NCI-H1436 treated with DMSO at 0.1 percent for 48 hours (cell line): ENCODE measurements around the gene ASB16.

Source experiments
- DNase-seq: peaks from one replicate; lab custom pipeline; 2025; lab: John Stamatoyannopoulos, UW

ASB16 gene

GRCh38 chr17:44188576-44189403 is 18.3 kb downstream of the ASB16 start:
- DNase-seq: no peak

DNA sequence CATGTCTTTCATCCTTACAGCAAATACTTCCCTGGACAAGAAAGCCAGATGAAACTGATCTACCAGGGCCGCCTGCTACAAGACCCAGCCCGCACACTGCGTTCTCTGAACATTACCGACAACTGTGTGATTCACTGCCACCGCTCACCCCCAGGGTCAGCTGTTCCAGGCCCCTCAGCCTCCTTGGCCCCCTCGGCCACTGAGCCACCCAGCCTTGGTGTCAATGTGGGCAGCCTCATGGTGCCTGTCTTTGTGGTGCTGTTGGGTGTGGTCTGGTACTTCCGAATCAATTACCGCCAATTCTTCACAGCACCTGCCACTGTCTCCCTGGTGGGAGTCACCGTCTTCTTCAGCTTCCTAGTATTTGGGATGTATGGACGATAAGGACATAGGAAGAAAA is 20.0 kb downstream of the ASB16 start:
- no peak for DNase-seq

DNA sequence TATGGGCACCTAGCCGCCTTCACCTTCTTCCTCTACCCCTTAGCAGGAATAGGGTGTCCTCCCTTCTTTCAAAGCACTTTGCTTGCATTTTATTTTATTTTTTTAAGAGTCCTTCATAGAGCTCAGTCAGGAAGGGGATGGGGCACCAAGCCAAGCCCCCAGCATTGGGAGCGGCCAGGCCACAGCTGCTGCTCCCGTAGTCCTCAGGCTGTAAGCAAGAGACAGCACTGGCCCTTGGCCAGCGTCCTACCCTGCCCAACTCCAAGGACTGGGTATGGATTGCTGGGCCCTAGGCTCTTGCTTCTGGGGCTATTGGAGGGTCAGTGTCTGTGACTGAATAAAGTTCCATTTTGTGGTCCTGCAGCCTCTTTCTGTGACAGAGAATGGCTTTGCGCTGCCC is 20.9 kb downstream of the ASB16 start:
- no peak for DNase-seq

- DNase-seq: no peak
These were observed 21.5 kb downstream of the ASB16 start for GRCh38 chr17:44191941-44192496.

DNA sequence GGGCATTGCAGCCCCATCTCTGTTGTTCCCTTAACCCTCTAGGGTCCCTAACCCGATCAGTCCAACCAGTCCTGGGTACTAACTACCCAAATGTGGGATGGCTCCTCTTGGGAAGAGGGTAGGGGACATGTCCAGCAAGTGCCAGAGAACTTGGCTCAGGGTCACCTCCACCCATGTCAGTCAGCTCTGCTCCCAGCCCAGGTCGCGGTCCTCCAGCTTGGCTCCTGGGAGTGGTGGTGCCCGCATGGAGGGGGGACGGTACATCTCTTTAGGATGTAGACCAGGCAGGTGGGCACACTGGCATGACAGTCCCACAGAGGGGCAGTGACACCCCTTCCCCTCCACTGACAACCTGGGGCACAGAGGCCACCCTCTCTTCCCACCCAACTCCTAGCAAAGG is 22.2 kb downstream of the ASB16 start:
- DNase-seq: no peak

GRCh38 chr17:44193326-44194084 is 23.0 kb downstream of the ASB16 start:
- no peak for DNase-seq

DNA sequence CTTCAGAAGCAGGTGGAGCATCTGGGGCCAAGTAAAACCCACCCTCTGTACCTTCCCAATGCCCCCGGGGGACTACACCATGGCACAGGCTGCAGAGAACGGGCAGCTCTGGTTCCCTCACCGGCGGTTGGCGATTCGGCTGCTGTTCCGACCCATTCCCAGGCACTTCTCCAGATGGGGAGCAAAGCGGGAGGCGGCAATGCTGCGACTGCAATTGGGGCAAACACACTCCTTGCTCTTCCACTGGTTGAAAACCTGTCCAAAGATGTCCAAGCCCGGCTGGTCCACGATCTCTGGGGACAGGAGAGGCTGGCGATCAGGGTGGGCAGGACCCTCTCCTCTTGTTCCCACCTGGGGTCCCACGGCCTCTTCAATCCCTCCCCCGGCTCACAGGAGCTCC is 26.6 kb downstream of the ASB16 start:
- DNase-seq: no peak

DNA sequence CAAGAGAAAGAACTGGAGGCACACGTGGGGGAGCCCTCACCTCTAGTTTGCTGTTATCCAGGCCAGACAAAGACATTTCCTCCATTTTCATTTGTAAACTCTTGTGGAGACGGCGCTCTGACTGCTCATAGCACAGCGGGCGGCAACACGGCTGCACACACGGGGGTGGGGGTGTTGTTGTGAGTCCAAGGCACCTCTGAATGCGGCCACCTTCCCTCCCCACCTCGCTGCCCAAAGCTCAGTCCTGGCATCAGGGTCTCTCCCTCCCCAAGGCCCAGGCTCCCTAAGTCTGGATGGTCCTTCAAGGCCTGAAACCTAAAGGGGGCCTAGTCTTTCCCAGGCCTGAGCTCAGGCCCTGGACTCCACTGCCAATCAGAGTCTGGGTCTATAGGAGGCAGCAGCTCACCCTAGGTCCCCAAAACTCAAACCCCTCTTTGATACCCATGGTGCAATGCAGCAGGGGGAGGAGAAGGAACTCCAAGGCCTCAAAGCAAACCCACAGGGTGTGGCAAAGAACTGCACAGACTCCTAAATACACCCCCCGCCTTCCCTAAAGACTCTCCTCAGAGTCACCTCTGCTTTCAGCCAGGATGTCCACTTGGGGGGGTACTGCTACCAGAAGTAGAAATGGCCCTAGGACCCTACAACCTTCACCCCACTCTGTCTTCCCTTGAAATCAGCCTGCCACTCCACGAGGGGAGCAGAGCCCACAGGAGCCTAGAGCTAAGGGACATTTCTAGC is 27.6 kb downstream of the ASB16 start:
- DNase-seq: no peak

- DNase-seq: no peak
These were observed 28.4 kb downstream of the ASB16 start for GRCh38 chr17:44198721-44199552.

- DNase-seq: peak; percentile 88
These were observed 29.3 kb downstream of the ASB16 start, which contains the start of gene ATXN7L3 for GRCh38 chr17:44199553-44200477. ATXN7L3 (minus strand) TSS chr17:44199884; CDS start chr17:44198070, 1,814 bp downstream.

DNA sequence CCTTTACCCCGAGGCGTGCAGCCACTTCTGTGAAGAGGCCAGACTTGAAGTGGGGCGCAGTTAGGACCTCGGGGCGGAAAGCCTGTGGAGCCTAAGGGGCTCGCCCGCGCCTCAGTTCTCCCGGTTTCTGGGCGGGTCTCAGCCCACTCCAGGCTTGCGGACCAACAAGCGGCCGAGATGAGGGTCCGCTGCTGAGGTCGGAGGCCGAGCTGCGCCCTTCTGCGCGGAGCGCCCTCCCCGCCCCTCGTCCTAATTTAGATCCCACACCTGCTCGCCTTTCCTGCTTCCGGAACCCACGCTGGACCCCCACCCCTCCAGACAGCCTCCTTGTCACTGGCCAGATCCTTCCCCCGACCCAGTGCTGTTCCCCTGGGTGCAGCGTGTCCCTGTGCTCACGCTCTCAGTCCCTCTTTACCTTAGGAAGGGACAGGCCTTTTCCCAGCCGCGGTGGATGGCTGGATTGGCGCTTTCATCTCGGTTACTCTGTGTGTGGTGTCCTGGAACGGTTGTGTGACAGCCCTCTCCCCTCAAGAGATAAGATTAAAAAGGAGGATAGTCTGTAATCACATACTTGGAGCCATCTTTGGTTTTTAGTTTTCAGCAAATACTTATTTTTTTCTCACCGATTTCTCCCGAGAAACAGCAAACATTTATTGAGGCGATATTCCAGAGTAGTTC is 30.1 kb downstream of the ASB16 start:
- no peak for DNase-seq

GRCh38 chr17:44202756-44203155 is 32.3 kb downstream of the ASB16 start:
- no peak for DNase-seq

DNA sequence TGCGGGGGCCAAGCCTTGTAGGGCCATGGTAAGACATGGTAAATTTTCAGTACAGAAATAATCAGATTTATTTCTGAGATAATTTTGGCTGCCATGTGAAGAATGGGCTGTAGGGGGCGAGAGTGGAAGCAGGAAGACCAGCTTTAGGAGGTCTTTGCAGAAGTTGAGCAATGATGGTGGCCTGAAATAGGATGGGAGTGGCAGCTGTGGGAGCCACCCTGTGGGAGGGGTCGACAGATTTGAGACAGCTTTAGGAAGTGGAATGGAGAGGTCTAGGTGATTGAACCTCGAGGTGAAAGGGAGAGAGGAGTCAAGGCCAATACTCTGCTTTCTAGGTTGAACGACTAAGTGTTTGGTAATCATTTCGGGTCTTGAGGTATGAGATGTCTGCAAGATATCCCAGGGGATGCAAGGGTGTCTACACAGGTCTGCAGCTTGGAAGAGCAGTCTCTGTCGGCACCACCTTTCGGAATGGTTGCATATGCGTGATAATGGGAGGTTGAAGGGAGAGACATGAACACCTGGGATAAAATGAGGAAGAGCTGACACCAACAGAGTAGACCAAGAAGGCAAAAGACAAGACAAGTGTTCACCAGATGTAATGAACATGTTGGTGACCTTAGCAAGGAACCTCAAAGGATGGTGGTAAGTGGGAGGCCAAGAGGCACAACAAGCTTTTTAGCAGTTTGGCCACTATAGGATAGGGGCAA is 33.4 kb downstream of the ASB16 start:
- DNase-seq: no peak

DNA sequence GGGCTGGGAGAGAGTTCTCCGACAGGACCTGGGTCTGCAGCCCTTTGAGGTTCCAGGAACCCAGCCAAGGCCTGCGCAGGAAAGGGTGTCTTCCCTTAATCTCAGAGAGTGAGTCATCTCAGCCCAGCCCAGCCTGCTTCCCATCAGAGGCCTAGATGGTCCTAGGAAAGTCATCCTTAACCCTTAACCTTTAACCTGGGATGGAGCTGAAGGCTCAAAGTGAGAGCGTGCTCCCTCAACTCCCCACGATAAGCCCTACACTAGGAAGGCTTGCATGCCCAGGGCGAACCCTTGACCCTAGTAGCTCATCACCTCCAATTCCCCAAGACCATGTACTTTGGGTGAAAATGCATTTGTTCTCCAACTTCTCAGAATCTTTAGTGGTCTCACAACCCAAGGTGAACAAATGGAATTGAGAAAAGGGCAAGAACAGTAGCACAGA is 34.0 kb downstream of the ASB16 start:
- DNase-seq: no peak

GRCh38 chr17:44205962-44206824 is 35.7 kb downstream of the ASB16 start:
- no peak for DNase-seq

DNA sequence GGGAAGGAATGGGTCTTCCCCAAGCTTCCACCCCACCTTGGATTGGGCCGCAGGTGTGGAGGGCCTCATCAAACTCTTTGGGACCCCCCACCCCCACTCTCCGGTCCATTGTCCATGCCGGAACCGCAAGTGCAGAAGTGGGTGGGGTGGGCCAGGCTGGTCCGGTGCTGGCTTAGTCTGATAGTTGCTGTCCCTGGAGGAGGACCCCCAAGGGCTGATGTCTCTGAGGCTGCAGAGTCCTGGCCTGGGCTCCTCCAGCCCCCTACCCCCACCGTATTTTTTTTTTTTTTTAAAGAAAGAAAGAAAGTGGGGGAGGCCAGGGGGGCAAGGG is 36.3 kb downstream of the ASB16 start:
- no peak for DNase-seq

DNA sequence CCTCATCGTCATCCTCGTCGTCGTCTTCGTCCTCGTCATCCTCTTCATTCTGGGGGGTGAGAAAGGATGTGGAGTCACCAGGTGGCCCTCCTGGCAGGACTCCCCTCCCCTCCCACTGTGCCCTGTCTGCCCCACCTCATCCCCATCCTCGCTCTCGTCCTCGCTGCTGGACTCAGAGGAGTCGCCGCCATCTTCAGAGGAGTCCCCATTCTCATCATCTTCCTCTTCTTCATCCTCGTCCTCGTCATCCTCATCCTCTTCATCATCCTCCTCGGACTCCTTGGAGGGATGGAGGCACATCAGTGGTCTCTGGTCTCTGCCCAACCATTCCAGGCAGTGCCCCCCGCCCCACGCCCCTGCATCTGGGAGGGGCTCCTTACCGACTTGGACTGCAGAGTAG is 36.8 kb downstream of the ASB16 start:
- no peak for DNase-seq

GRCh38 chr17:44207743-44208142 is 37.2 kb downstream of the ASB16 start:
- DNase-seq: no peak
